H1 (cell line): Measurements from ENCODE around the gene TP53. TPM values are rescaled to one million over a fixed set of nuclear protein-coding genes. Genes with fewer than 3 reads are reported as not detected.

ENCODE experiments used
- CREB1 ChIP-seq: IDR thresholded peaks from 2 replicates; pipeline ENCODE4 v1.6.1; 2012; ENCODE audit warnings: inconsistent platforms
- FOSL1 ChIP-seq: IDR thresholded peaks from 2 replicates; pipeline ENCODE4 v1.6.1; 2011; ENCODE audit warnings: mild to moderate bottlenecking, low read depth, low read length, moderate library complexity; ENCODE audit not compliant: insufficient read depth
- GABPA ChIP-seq: IDR thresholded peaks from 2 replicates; pipeline ENCODE4 v1.6.1; 2011; ENCODE audit warnings: mild to moderate bottlenecking, low read length, moderate library complexity, borderline replicate concordance; ENCODE audit not compliant: insufficient read depth
- JUN ChIP-seq: IDR thresholded peaks from 2 replicates; pipeline ENCODE4 v1.6.1; 2011; ENCODE audit warnings: low read depth, mild to moderate bottlenecking, improper control_type of control experiment, low read length
- KDM4A ChIP-seq: IDR thresholded peaks from one replicate; pipeline ENCODE4 v1.7.1; 2012; ENCODE audit warnings: low read depth, mild to moderate bottlenecking, moderate library complexity, low read length, inconsistent platforms; ENCODE audit not compliant: severe bottlenecking
- KDM5A ChIP-seq: fragments of 200-600 bp; IDR thresholded peaks from 2 replicates; pipeline ENCODE4 v1.7.1; 2012; ENCODE audit warnings: mild to moderate bottlenecking, low read length, inconsistent platforms, mixed read lengths
- PHF8 ChIP-seq: fragments of 200-600 bp; sonication (generic); conservative IDR thresholded peaks from 2 replicates; pipeline ENCODE4 v1.7.1; 2012; ENCODE audit warnings: low read depth, mild to moderate bottlenecking, inconsistent platforms, low read length, moderate library complexity
- POLR2AphosphoS5 ChIP-seq: IDR thresholded peaks from 2 replicates; pipeline ENCODE4 v1.6.1; 2011; ENCODE audit warnings: low read depth, low read length
- RFX5 ChIP-seq: IDR thresholded peaks from 2 replicates; pipeline ENCODE4 v1.6.1; 2011; ENCODE audit warnings: low read depth, low read length, improper control_type of control experiment, borderline replicate concordance
- RNF2 ChIP-seq: fragments of 200-900, 300-1000 bp; sonication (generic); IDR thresholded peaks from 2 replicates; pipeline ENCODE4 v1.7.1; 2016; ENCODE audit warnings: borderline replicate concordance, low read depth, mild to moderate bottlenecking, antibody characterized with exemption, low read length; ENCODE audit not compliant: poor library complexity, severe bottlenecking; ENCODE audit errors: missing control alignments
- SIN3A ChIP-seq, 2 experiments: IDR thresholded peaks in 1 of 2; conservative IDR thresholded peaks in 1 of 2; 2 replicates each; pipeline ENCODE4 v1.6.1; 2011 to 2012; ENCODE audit warnings: low read length in 2 of 2, improper control_type of control experiment in 1 of 2, low read depth in 1 of 2, mild to moderate bottlenecking in 1 of 2
- SRF ChIP-seq: IDR thresholded peaks from 2 replicates; pipeline ENCODE4 v1.6.1; 2011; ENCODE audit warnings: mild to moderate bottlenecking, low read depth, low read length, moderate library complexity
- TAF7 ChIP-seq: optimal IDR thresholded peaks from 2 replicates; pipeline ENCODE3; 2011; ENCODE audit warnings: low read depth, mild to moderate bottlenecking, inconsistent platforms, low read length, moderate library complexity, borderline replicate concordance
- TBP ChIP-seq: IDR thresholded peaks from 2 replicates; pipeline ENCODE4 v1.6.1; 2011; ENCODE audit warnings: low read depth, low read length, improper control_type of control experiment
- polyA plus RNA-seq, 7 experiments: library from polyadenylated mRNA; depleted of rRNA in 3 of 7; stranded (reverse) in 5 of 7; unstranded in 2 of 7; fragments of >200 nt in 5 of 7; fragments of 200-250 nt in 2 of 7; gene quantifications; 1 replicate in 5 of 7; 2 replicates in 1 of 7; 4 replicates in 1 of 7; pipeline versions ENCODE4 v1.2.1 to v1.2.3, GENCODE V29; 2011 to 2013; ENCODE audit warnings: missing spikeins in 2 of 7, mixed read lengths in 2 of 7
- total RNA-seq: library from RNA; stranded (reverse); fragmentation: NEBNext Ultra II Directional; extraction: Animal tissue kit (Norgen Biotek cat#: 25700); gene quantifications from 2 replicates; pipeline ENCODE4 v1.2.1, GENCODE V29; 2021
- TF ChIP-seq, protein P1 (sequence below): IDR thresholded peaks from 2 replicates; pipeline ENCODE4 v1.6.1; 2011; ENCODE audit warnings: low read length, improper control_type of control experiment
- TF ChIP-seq, protein P2 (sequence below), 3 experiments: IDR thresholded peaks; 1 replicate in 2 of 3; 2 replicates in 1 of 3; pipeline versions ENCODE4 v1.5.1 to v1.6.1; 2011; ENCODE audit warnings: low read length in 3 of 3, mild to moderate bottlenecking in 3 of 3, inconsistent platforms in 2 of 3, low read depth in 1 of 3, moderate library complexity in 1 of 3; ENCODE audit not compliant: insufficient read depth in 1 of 3; ENCODE audit errors: control extremely low read depth in 1 of 3

The TP53 gene
- total and polyA plus RNA-seq, 2 of the 8 experiments (the other 6 are each of a cell fraction or from before 2014, with no cell fraction given), result 143 to 198 TPM

DNA sequence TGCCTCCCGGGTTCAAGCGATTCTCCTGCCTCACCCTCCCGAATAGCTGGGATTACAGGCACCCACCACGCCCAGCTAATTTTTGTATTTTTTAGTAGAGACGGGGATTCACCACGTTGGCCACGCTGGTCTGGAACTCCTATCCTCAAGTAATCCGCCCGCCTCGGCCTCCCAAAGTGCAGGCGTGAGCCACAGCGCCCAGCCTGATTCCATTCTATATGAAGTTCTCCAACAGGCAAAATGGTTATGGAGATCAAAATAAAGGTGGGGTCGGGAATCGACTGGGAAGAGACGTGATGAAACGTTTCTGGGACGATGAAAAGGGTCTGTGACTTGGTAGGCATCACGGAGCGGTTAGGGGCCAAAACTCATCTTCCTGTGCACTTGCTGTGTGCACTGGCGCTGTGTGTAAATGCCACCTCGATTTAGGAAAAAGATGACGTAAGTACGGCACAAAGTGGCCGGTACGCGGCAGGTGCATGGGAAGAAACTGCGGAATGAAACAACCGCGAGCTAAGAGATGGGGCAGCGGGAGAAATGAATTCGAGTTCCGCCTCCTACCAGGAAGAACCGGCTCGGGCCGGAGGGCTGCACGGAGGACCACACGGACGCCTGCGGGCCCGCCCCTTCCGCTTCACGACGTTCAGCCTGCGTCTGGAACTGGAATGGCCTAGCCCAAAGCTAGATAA is 1.6 kb downstream of the TP53 start (continued):
- TF ChIP-seq SIN3A (conservative IDR thresholded peaks at IDR 0.05 in 1 of 2, IDR thresholded peaks at IDR 0.05 in 1 of 2; ENCODE audit: low read depth in 1 of 2, low read length in 2 of 2) (peak in 1 of 2 experiments; percentile 48; a peak in 2 of 4 replicates), KDM5A (no peak), JUN (peak; percentile 86), RNF2 (no peak), RFX5 (no peak), TAF7 (peak; percentile 90), GABPA (peak; percentile 68; the same call in 1 of the 2 replicates), KDM4A (peak; percentile 29), TBP (peak; percentile 94), SRF (no peak), CREB1 (peak; percentile 65), PHF8 (peak; percentile 64), POLR2AphosphoS5 (peak; percentile 97), FOSL1 (no peak)
- TF ChIP-seq, protein P1, sequence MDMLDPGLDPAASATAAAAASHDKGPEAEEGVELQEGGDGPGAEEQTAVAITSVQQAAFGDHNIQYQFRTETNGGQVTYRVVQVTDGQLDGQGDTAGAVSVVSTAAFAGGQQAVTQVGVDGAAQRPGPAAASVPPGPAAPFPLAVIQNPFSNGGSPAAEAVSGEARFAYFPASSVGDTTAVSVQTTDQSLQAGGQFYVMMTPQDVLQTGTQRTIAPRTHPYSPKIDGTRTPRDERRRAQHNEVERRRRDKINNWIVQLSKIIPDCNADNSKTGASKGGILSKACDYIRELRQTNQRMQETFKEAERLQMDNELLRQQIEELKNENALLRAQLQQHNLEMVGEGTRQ, result no peak
- TF ChIP-seq, protein P2, sequence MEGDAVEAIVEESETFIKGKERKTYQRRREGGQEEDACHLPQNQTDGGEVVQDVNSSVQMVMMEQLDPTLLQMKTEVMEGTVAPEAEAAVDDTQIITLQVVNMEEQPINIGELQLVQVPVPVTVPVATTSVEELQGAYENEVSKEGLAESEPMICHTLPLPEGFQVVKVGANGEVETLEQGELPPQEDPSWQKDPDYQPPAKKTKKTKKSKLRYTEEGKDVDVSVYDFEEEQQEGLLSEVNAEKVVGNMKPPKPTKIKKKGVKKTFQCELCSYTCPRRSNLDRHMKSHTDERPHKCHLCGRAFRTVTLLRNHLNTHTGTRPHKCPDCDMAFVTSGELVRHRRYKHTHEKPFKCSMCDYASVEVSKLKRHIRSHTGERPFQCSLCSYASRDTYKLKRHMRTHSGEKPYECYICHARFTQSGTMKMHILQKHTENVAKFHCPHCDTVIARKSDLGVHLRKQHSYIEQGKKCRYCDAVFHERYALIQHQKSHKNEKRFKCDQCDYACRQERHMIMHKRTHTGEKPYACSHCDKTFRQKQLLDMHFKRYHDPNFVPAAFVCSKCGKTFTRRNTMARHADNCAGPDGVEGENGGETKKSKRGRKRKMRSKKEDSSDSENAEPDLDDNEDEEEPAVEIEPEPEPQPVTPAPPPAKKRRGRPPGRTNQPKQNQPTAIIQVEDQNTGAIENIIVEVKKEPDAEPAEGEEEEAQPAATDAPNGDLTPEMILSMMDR (IDR thresholded peaks at IDR 0.05; ENCODE audit: control extremely low read depth in 1 of 3, insufficient read depth in 1 of 3, low read depth in 1 of 3, low read length in 3 of 3), result no peak
- TF ChIP-seq, all 59 proteins: peak for 21
